GM23248 (cell line): ENCODE measurements around the gene FER. TPM values are rescaled to one million over a fixed set of nuclear protein-coding genes. Genes with fewer than 3 reads are reported as not detected.

Source experiments
- DNase-seq: peaks from one replicate; pipeline ENCODE4 v3.0.0-alpha.2; 2015
- H2AFZ ChIP-seq: fragments of 200-600 bp; sonication (generic); 2 replicates; pipeline ENCODE4 v1.6.1; 2016; ENCODE audit warnings: antibody characterized with exemption
- H3F3A ChIP-seq: fragments of 200-600 bp; sonication (generic); 2 replicates; pipeline ENCODE4 v1.6.1; 2016; ENCODE audit warnings: mild to moderate bottlenecking, antibody characterized with exemption, mixed run types; ENCODE audit not compliant: insufficient read depth
- H3K27ac ChIP-seq: fragments of 200-600 bp; sonication (generic); 2 replicates; pipeline ENCODE4 v1.5.1; 2016; ENCODE audit warnings: mild to moderate bottlenecking
- H3K27me3 ChIP-seq: fragments of 200-600 bp; sonication (generic); replicated peaks from 2 replicates; pipeline ENCODE4 v1.6.1; 2016; ENCODE audit warnings: mild to moderate bottlenecking; ENCODE audit not compliant: insufficient read depth
- H3K36me3 ChIP-seq: fragments of 200-600 bp; sonication (generic); 2 replicates; pipeline ENCODE4 v1.6.1; 2016; ENCODE audit warnings: low read depth, mild to moderate bottlenecking
- H3K4me1 ChIP-seq: fragments of 200-600 bp; sonication (generic); 2 replicates; pipeline ENCODE4 v1.6.1; 2016; ENCODE audit warnings: mild to moderate bottlenecking; ENCODE audit not compliant: insufficient read depth
- H3K4me2 ChIP-seq: fragments of 200-600 bp; sonication (generic); one replicate; pipeline ENCODE4 v1.6.1; 2016; ENCODE audit warnings: mild to moderate bottlenecking; ENCODE audit not compliant: unreplicated experiment
- H3K4me3 ChIP-seq: fragments of 200-600 bp; sonication (generic); 2 replicates; pipeline ENCODE4 v1.5.1; 2016; ENCODE audit warnings: mild to moderate bottlenecking
- H3K79me2 ChIP-seq: fragments of 200-600 bp; sonication (generic); 2 replicates; pipeline ENCODE4 v1.6.1; 2016; ENCODE audit warnings: mild to moderate bottlenecking; ENCODE audit not compliant: insufficient read depth
- H3K9ac ChIP-seq: fragments of 200-600 bp; sonication (generic); 2 replicates; pipeline ENCODE4 v1.6.1; 2016; ENCODE audit warnings: mild to moderate bottlenecking
- H3K9me2 ChIP-seq: fragments of 200-600 bp; sonication (generic); 2 replicates; pipeline ENCODE4 v1.6.1; 2016; ENCODE audit warnings: mixed run types, mild to moderate bottlenecking, moderate library complexity; ENCODE audit not compliant: insufficient read depth
- H3K9me3 ChIP-seq: fragments of 200-600 bp; sonication (generic); one replicate; pipeline ENCODE4 v1.6.1; 2017; ENCODE audit warnings: low read depth
- H4K20me1 ChIP-seq: fragments of 200-600 bp; sonication (generic); 2 replicates; pipeline ENCODE4 v1.6.0; 2016; ENCODE audit not compliant: insufficient read depth
- EZH2 ChIP-seq: fragments of 200-600 bp; sonication (generic); IDR thresholded peaks from 2 replicates; pipeline ENCODE4 v1.6.1; 2018; ENCODE audit warnings: antibody characterized with exemption, mild to moderate bottlenecking; ENCODE audit not compliant: insufficient read depth, poor library complexity, severe bottlenecking
- EZH2phosphoT487 ChIP-seq: fragments of 200-600 bp; sonication (generic); IDR thresholded peaks from 2 replicates; pipeline ENCODE4 v1.6.1; 2018; ENCODE audit warnings: antibody characterized with exemption, moderate library complexity, mild to moderate bottlenecking, low read depth; ENCODE audit not compliant: insufficient read depth
- WGBS, 2 experiments: methylation state at CpG; one replicate each; pipeline ENCODE4 v1.1.6; 2015 to 2017; ENCODE audit warnings: low lambda C conversion rate in 2 of 2, low coverage in 1 of 2; ENCODE audit errors: missing lambda C conversion rate in 2 of 2; 5-methylcytosine and 5-hydroxymethylcytosine counted together
- in situ Hi-C: fragments of 300-500 bp; cut with MboI; formaldehyde crosslinking; loops from 2 replicates; pipeline ENCODE4 v1.15.0; 2020
- polyA plus RNA-seq: library from polyadenylated mRNA; unstranded; fragments of >200 nt; fragmentation: Nextera tagmentation; extraction: Ambion mirVana; gene quantifications from 2 replicates; pipeline ENCODE4 v1.2.1, GENCODE V29; 2016
- total RNA-seq: library from RNA; depleted of rRNA; stranded (reverse); fragments of >200 nt; shearing (Covaris generic); gene quantifications from 2 replicates; pipeline ENCODE4 v1.2.3, GENCODE V29; 2014

FER gene
- total and polyA plus RNA-seq, 2 experiments from 2014 or later = 16.6 to 24.9 TPM

DNA sequence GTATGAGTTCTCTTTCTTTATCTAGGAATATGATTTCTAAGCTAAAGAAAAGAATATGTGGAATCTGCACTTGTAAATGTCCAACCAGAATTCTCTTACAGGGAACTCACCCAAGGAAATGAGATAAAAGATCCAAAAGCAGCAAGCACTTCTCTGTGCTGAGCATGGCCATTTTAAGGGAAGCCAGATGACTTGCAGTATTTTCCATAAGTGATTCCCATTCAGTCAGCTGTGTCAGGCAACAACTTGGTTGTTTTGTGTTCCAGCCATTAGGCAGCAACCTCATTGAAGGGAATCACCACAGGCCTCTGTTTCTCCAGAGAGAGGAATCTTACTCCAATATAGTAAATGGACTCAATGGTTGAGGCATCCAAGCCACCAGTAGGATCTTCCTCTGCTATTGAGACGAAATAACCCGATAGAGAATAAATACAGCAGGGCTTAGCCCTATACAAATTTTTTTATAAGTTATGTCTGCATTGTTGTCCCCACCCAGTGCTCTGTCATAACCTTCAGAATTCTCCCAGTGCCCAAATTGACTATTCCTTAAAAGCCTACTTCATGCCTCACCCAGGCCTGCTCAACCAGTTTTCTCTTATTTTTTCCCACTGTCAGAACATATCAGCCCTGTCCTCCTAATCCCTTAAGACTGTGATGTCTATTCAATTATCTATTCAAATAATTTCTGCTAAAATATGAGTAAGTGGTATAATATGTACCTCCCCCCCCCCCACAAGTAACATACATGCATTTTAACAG is 425.5 kb downstream of the FER start:
- Histone ChIP-seq H3F3A (no peaks in the 10 kb centered on the region; the same call in 1 of the 2 replicates), H4K20me1 (no peaks in the 10 kb centered on the region; the same call in 1 of the 2 replicates), H3K4me3 (no peak overlapping the region), H3K79me2 (no peaks in the 10 kb centered on the region), H3K27ac (no peak overlapping the region), H3K9me3 (no peaks in the 10 kb centered on the region), H3K27me3 (no peaks in the 10 kb centered on the region), H3K9me2 (no peaks in the 10 kb centered on the region), H3K4me1 (no peaks in the 10 kb centered on the region), H3K36me3 (no peaks in the 10 kb centered on the region), H3K4me2 (no peak overlapping the region), H2AFZ (no peak overlapping the region), H3K9ac (no peak overlapping the region)
- no peak for DNase-seq
- in situ Hi-C loops = no loop called here
- TF ChIP-seq EZH2 (no peak), EZH2phosphoT487 (no peak)
- WGBS, 2 experiments = 94 to 100% methylated on average over 2 of the region's 2 CpGs

- Histone ChIP-seq H3K36me3 (no peaks in the 10 kb centered on the region), H3F3A (no peaks in the 10 kb centered on the region; the same call in 1 of the 2 replicates), H3K79me2 (no peaks in the 10 kb centered on the region), H3K4me2 (no peak overlapping the region), H3K9me3 (no peaks in the 10 kb centered on the region), H3K27me3 (no peaks in the 10 kb centered on the region), H2AFZ (no peak overlapping the region), H4K20me1 (no peaks in the 10 kb centered on the region; the same call in 1 of the 2 replicates), H3K9ac (no peak overlapping the region), H3K4me3 (no peak overlapping the region), H3K27ac (no peak overlapping the region), H3K4me1 (no peaks in the 10 kb centered on the region), H3K9me2 (no peaks in the 10 kb centered on the region)
- no peak for TF ChIP-seq EZH2
- no peak for TF ChIP-seq EZH2phosphoT487
- no peak for DNase-seq
- 35 to 44% methylated on average over 2 of the region's 2 CpGs for WGBS, 2 experiments
- in situ Hi-C loops = no loop called here
Measured at GRCh38 chr5:109177227-109177626, 429.5 kb downstream of the FER start.

DNA sequence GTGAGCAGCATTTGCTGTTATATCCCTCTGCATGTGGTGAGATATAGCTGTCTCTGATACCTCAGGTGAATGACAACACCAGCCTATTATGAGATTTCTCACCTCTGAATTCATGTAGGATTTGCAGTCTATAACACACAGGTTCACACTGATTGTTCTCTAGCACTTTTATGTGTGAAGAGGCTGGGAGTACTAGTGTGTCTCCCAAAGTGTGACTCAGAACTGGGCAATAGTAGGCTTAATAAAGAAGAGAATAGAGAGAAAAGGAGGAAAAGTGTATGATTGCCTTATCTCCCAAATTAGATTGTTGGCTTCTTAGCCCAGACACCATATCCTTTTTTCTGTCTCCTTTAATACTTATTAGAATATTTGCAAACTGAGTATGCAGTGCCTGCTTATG is 430.1 kb downstream of the FER start:
- H3K4me1 ChIP-seq = no peaks in the 10 kb centered on the region
- H3K4me3 ChIP-seq = no peak overlapping the region
- no peak for DNase-seq
- no peaks in the 10 kb centered on the region for H3K36me3 ChIP-seq
- no peaks in the 10 kb centered on the region; the same call in 1 of the 2 replicates for H3F3A ChIP-seq
- TF ChIP-seq EZH2 (no peak), EZH2phosphoT487 (no peak)
- no peaks in the 10 kb centered on the region for H3K9me2 ChIP-seq
- no peak overlapping the region for H3K4me2 ChIP-seq
- no peak overlapping the region for H2AFZ ChIP-seq
- in situ Hi-C loops = no loop called here
- no peaks in the 10 kb centered on the region for H3K79me2 ChIP-seq
- H3K9me3 ChIP-seq = no peaks in the 10 kb centered on the region
- no peak overlapping the region for H3K9ac ChIP-seq
- no peaks in the 10 kb centered on the region for H3K27me3 ChIP-seq
- H3K27ac ChIP-seq = no peak overlapping the region
- no peaks in the 10 kb centered on the region; the same call in 1 of the 2 replicates for H4K20me1 ChIP-seq

GRCh38 chr5:109180668-109181067 is 433.0 kb downstream of the FER start:
- no peaks in the 10 kb centered on the region; the same call in 1 of the 2 replicates for H3F3A ChIP-seq
- in situ Hi-C loops = no loop called here
- H3K79me2 ChIP-seq = no peaks in the 10 kb centered on the region
- 97 to 98% methylated on average over 4 of the region's 4 CpGs for WGBS, 2 experiments
- H3K9ac ChIP-seq = no peak overlapping the region
- H3K9me3 ChIP-seq = no peaks in the 10 kb centered on the region
- no peak overlapping the region for H2AFZ ChIP-seq
- H3K4me3 ChIP-seq = no peak overlapping the region
- H3K4me2 ChIP-seq = no peak overlapping the region
- no peaks in the 10 kb centered on the region for H3K4me1 ChIP-seq
- DNase-seq = no peak
- no peaks in the 10 kb centered on the region; the same call in 1 of the 2 replicates for H4K20me1 ChIP-seq
- no peak for TF ChIP-seq EZH2phosphoT487
- no peak for TF ChIP-seq EZH2
- no peak overlapping the region for H3K27ac ChIP-seq
- no peaks in the 10 kb centered on the region for H3K36me3 ChIP-seq
- no peaks in the 10 kb centered on the region for H3K27me3 ChIP-seq
- no peaks in the 10 kb centered on the region for H3K9me2 ChIP-seq
